IPS-18c (cell line): Measurements from ENCODE around the gene CT45A1.
"Not testable (repeated sequence)": the region's sequence is repeated elsewhere in the genome, so short reads cannot be mapped to it uniquely, and the experiment has no call there.

ENCODE experiments used
- H3K4me3 ChIP-seq: 2 replicates; pipeline ENCODE4 v1.7.0; 2013; ENCODE audit warnings: low read depth, mild to moderate bottlenecking, low read length, moderate library complexity; ENCODE audit not compliant: insufficient read depth
- H3K9me3 ChIP-seq: one replicate; pipeline ENCODE4 v1.6.1; 2013; ENCODE audit warnings: mild to moderate bottlenecking, low read length, moderate library complexity; ENCODE audit not compliant: control insufficient read depth, insufficient read depth

Gene CT45A1, protein sequence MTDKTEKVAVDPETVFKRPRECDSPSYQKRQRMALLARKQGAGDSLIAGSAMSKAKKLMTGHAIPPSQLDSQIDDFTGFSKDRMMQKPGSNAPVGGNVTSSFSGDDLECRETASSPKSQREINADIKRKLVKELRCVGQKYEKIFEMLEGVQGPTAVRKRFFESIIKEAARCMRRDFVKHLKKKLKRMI

DNA sequence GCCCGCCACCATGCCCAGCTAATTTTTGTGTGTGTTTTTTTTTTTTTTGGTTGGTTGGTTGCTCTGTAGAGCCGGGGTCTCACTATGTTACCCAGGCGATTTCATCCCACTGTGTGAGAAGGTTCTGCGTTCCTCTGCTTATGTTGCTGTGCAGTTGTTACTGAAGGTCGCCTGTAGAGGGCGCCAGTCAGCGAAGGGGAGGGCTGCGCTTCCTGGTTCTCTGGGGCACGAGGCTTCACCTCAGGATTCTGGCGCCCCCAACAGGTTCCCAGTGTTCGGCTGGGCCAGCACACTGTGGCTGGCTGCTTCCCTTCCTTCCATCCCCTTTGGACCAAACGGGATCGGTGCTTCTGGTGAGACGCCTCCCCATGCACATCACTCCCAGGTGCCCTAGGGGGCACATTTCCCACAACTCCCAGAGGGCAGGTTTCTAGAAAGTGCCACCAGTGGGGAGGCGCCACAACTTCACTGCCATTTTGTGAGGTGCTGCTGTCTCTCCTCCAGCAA lies at the start of gene CT45A1:
TSS of gene CT45A1 (plus strand) at position 457 of the 507 bp plus-strand sequence. CDS start 5,302 bp downstream, outside the sequence.
- not testable (repeated sequence) for H3K9me3 ChIP-seq, H3K4me3 ChIP-seq

DNA sequence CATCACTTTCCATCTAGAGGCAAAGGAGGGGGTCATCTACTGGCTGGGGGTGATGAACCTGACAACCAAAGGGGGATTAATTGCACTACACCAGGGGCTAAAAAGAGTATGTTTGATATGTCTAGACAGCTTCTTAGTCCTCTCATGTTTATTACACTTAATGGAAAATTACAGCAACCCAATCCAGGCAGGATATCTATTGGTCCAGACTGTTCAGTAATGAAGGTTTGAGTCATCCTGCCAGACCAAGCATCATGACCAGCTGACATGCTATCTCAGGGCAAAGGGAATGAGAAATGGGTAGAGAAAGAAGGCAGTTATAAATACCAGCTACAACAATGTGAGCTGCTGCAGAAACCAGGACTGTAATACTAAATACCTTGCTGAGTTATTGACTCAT lies 40.5 kb upstream of the CT45A1 start:
- H3K4me3 ChIP-seq, H3K9me3 ChIP-seq: not testable (repeated sequence)

DNA sequence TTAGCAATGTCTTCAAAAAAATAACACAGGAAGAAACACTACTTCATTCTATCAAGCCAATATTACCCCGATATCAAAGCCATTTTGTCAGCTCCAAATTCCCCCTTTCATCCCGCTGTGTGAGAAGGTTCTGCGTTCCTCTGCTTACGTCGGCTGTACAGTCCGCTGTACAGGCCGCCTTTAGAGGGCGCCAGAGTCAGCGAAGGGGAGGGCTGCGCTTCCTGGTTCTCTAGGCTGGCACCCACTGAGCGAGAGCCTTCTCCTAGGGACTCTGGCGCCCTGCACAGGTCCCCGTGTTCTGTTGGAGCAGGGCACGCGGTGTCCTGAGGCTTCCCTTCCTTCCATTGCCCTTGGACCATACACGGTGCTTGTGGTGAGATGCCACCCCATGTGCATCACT lies 25.3 kb upstream of the CT45A1 start:
- Histone ChIP-seq H3K9me3 (peaks cover 10% of the 10 kb centered on the region), H3K4me3 (no peak overlapping the region)

DNA sequence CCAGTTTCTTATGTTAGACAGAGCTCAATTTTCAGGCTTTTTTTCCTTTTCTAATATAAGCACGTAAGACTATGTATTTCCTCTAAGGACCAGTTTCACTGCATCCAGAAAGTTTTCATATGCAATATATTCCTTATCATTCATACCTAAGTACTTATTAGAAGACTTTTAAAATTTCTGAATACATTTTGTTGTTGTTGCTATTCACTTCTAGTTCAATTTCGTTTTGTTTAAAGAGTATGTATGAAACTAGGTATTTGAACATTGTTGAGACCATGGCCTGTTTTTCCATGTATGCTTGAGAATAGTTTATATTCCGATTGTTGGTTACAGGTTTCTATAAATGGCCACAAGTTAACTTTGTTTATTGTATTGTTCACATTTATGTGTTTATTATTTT lies 18.0 kb upstream of the CT45A1 start:
- H3K9me3 ChIP-seq: peaks cover 6% of the 10 kb centered on the region
- no peak overlapping the region for H3K4me3 ChIP-seq

DNA sequence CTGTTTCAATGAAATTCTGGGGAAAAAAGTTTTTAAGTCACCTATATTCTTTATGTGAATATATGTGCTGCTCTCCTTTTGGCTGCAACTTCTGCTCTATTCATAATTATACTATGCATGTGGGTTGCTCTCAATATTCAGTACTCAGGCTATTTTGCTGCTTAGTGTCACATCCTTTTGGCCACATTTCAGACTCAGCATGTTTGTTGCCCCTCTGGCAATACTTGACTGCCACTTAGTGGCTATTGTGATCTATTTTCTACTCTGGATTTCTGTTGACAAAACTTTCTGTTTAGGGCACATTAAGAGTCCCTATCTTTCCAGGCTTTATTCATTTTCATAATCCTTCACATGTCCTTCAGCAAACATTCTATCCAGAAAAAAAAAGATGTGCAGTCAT lies 15.8 kb upstream of the CT45A1 start:
- Histone ChIP-seq H3K4me3 (no peak overlapping the region), H3K9me3 (peaks cover 2% of the 10 kb centered on the region)

DNA sequence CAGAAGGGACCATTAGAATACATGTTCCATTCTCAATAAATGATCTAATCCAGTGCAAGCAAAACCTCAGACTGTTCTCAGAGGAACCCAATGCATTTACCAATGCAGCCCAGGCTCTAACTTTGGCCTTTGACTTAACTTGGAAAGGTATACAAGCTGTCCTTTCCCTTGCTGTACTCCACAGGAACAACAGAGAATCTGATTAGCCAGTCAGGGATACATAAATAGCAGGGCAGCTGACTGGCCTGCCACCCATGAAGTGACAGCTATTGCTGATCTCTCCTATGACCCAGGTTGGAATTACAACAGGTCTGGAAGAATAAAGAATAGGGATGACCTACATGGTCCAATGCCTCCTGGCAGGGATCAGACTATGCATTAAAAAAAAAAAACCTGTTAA lies 14.5 kb upstream of the CT45A1 start:
- Histone ChIP-seq H3K4me3 (no peak overlapping the region), H3K9me3 (peaks cover 2% of the 10 kb centered on the region)

DNA sequence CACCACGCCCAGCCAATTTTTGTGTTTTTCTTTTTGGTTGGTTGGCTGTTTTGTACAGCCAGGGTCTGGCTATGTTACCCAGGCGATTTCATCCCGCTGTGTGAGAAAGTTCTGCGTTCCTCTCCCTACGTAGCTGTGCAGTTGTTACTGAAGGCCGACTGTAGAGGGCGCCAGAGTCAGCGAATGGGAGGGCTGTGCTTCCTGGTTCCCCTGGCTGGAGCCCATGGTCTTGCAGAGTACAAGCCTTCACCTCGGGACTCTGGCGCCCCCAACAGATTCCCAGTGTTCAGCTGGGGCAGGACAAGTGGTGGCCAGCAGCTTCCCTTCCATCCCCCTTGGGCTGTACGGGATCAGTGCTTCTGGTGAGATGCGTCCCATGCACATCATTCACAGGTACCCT lies 5.6 kb upstream of the CT45A1 start:
- Histone ChIP-seq H3K9me3 (peaks cover 5% of the 10 kb centered on the region), H3K4me3 (no peak overlapping the region)

DNA sequence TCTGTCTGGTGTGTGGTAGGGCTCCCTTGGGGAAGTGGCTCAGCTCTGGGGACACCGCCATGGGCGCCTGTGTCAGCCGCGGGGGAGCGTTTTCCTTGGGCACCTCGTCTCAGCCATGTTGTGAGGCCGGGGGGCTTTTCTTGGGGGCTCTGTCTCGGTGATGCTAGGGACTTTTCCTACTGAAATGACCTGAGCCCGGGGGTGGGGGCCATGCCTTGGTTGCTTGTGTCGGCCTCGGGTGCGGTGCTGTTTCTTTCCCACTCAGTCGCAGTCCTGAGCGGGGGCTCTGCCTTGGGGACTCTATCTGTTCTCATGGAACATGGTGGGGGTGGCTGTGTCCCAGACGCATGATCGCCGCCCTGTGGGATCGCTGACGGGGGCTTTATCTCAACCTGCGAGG lies 356 bp downstream of the CT45A1 start:
- no peak overlapping the region for H3K4me3 ChIP-seq
- H3K9me3 ChIP-seq: peaks cover 7% of the 10 kb centered on the region

DNA sequence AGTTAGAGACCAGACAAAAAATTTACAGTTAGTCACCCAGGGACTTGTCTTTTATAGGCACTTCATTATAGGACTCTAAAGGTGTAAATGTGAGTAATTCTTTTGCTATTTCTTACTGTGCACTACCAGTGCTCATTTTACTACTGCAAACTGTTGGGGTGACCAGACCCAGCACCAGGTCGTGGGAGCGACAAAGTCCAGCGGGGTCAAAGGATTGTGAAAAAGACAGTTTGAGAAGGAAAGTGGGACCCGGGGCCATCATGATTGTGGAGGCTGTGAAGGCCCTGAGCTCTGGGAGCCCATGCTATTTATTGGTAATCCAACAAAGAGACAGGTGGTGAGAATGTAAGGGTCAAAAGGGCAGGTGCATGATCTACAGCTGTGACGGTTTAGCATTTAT lies 21.2 kb downstream of the CT45A1 start:
- not testable (repeated sequence) for H3K4me3 ChIP-seq, H3K9me3 ChIP-seq

DNA sequence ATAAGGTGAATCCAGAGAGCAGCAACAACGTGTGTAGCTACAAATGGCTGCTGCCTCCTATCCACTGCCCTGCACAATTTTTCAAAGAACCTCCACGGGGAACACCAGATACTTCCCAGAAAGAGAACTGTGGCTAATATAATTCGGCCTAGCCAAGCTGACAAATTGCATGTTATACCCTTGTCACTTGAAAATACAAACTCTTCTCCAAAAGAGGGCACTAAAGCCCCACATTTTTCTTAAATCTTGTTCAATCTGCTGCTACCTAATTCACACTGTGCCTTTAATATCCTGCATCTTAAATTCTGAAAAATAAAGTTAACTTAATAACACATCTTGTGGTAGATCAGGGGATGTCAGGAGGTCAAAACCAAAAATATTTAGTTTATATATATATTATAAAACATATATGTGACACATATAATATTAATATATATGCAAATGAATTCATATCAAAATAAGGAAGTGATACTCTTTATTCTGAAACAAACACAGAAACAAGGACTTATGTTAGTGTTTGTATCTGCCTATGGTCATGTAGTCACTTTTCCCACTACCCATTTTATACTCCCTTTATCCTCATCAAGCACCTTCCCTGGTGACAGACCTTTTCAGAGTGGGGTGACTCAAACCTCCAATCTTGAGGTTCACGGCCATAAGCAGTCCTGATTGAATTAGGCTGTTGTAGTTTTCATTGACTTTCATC lies 24.1 kb downstream of the CT45A1 start:
- no peak overlapping the region for H3K4me3 ChIP-seq

DNA sequence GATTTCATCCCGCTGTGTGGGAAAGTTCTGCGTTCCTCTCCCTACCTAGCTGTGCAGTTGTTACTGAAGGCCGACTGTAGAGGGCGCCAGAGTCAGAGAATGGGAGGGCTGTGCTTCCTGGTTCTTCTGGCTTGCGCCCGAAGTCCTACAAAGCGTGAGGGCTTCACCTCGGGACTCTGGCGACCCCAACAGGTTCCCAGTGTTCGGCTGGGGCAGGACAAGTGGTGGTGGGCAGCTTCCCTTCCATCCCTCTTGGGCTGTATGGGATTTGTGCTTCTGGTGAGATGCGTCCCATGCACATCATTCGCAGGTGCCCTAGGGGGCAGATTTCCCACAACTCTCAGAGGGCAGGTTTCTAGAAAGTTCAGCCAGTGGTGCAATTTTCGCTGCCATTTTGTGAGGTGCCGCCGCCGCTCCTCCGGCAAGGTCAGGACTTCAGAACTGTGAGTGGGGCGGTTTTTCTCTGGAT lies 27.3 kb downstream of the CT45A1 start:
- Histone ChIP-seq H3K4me3 (no peak overlapping the region), H3K9me3 (peaks cover 7% of the 10 kb centered on the region)

More for the DNA sequence above, 24.1 kb downstream of the CT45A1 start:
- H3K9me3 ChIP-seq: peaks cover 7% of the 10 kb centered on the region

DNA sequence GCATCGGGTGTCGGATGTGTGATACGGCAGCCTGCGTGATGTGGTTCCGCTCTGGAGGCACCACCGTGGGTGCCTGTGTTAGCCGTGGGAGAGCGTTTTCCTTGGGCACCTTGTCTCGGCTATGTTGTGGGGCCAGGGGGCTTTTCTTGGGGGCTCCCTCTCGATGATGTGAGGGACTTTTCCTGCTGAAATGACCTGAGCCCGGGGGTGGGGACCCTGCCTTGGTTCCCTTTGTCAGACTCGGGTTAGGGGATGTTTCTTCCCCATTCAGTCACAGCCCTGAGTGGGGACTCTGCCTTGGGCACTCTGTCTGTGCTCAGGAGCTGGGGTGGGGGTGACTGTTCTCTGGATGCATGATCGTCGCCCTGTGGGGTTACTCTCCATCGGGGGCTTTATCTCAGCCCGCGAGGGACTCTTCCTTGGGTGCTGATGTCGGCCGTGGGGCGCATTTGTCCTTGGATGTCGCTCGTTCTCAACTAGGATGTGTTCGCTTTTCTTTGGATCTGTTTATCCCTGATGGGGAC lies 27.8 kb downstream of the CT45A1 start:
- H3K4me3 ChIP-seq: no peak overlapping the region
- H3K9me3 ChIP-seq: peaks cover 7% of the 10 kb centered on the region

DNA sequence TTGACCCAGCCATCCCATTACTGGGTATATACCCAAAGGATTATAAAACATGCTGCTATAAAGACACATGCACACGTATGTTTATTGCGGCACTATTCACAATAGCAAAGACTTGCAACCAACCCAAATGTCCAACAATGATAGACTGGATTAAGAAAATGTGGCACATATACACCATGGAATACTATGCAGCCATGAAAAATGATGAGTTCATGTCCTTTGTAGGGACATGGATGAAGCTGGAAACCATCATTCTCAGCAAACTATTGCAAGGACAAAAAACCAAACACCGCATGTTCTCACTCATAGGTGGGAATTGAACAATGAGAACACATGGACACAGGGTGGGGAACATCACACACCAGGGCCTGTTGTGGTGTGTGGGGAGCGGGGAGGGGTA lies 31.3 kb downstream of the CT45A1 start:
- H3K9me3 ChIP-seq: not testable (repeated sequence)

DNA sequence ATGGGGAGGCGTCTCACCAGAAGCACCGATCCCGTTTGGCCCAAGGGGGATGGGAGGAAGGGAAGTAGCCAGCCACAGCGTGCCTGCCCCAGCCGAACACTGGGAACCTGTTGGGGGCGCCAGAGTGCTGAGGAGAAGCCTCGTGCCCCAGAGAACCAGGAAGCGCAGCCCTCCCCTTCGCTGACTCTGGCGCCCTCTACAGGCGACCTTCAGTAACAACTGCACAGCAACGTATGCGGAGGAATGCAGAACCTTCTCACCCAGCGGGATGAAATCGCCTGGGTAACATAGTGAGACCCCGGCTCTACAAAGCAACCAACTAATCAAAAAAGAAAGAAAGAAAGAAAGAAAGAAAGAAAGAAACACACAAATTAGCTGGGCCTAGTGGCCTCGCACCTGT lies 54.7 kb downstream of the CT45A1 start, which contains the start of gene CT45A3:
TSS of gene CT45A3 (minus strand) at position 101 of the 400 bp plus-strand sequence. CDS start 3,747 bp downstream, outside the sequence.
- H3K4me3 ChIP-seq: not testable (repeated sequence)

More for the DNA sequence above, 31.3 kb downstream of the CT45A1 start:
- H3K4me3 ChIP-seq: not testable (repeated sequence)

More for the DNA sequence above, 54.7 kb downstream of the CT45A1 start, which contains the start of gene CT45A3:
- not testable (repeated sequence) for H3K9me3 ChIP-seq
